Cardiac muscle cell (in vitro differentiated cells and primary cell): ENCODE measurements around the gene SIL1. TPM values are rescaled to one million over a fixed set of nuclear protein-coding genes. Genes with fewer than 3 reads are reported as not detected.

Experiments used
- DNase-seq, 2 donors: peaks; one replicate each; pipeline versions ENCODE4 v3.0.0 to v3.0.0-alpha.2; 2010 to 2017; ENCODE audit warnings: low read depth in 1 of 2, low spot score in 1 of 2
- H3K27ac ChIP-seq: fragments of 200-600 bp; sonication (generic); 2 replicates; pipeline ENCODE4 v1.5.1; 2016
- H3K27me3 ChIP-seq: fragments of 200-600 bp; sonication (generic); 2 replicates; pipeline ENCODE4 v1.6.0; 2016; ENCODE audit warnings: control low read depth
- H3K36me3 ChIP-seq: fragments of 200-600 bp; sonication (generic); 2 replicates; pipeline ENCODE4 v1.5.1; 2016; ENCODE audit warnings: control low read depth
- H3K4me1 ChIP-seq: fragments of 200-600 bp; sonication (generic); 2 replicates; pipeline ENCODE4 v1.8.1; 2017; ENCODE audit warnings: low read depth, mild to moderate bottlenecking, mixed run types
- H3K4me3 ChIP-seq: fragments of 200-600 bp; sonication (generic); 2 replicates; pipeline ENCODE4 v1.5.1; 2016; ENCODE audit warnings: mild to moderate bottlenecking
- H3K9me3 ChIP-seq: fragments of 200-600 bp; sonication (generic); 2 replicates; pipeline ENCODE4 v1.5.1; 2017; ENCODE audit warnings: low read depth, mild to moderate bottlenecking, control low read depth
- CTCF ChIP-seq: IDR thresholded peaks from 2 replicates; pipeline ENCODE4 v1.5.1; 2012; ENCODE audit warnings: low read depth, mild to moderate bottlenecking, low read length
- polyA plus RNA-seq: library from polyadenylated mRNA; unstranded; fragments of >200 nt; fragmentation: Nextera tagmentation; extraction: Ambion mirVana; gene quantifications from 2 replicates; pipeline ENCODE4 v1.2.1, GENCODE V29; 2016
- total RNA-seq: library from RNA; depleted of rRNA; stranded (reverse); fragments of >200 nt; gene quantifications from 2 replicates; pipeline ENCODE4 v1.2.3, GENCODE V29; 2016

Gene SIL1
- total and polyA plus RNA-seq, 2 experiments from 2014 or later = 40.5 to 49.8 TPM

GRCh38 chr5:138918686-138919085 lies 279.5 kb downstream of the SIL1 start:
- no peaks in the 10 kb centered on the region for H3K27me3 ChIP-seq
- H3K36me3 ChIP-seq = peaks cover 16% of the 10 kb centered on the region
- H3K27ac ChIP-seq = no peak overlapping the region
- no peaks in the 10 kb centered on the region for H3K9me3 ChIP-seq
- DNase-seq = no peak
- no peaks in the 10 kb centered on the region for H3K4me1 ChIP-seq
- no peak overlapping the region for H3K4me3 ChIP-seq
- TF ChIP-seq CTCF = no peak

- DNase-seq = no peak
- Histone ChIP-seq H3K27me3 (no peaks in the 10 kb centered on the region), H3K4me1 (no peaks in the 10 kb centered on the region), H3K4me3 (no peak overlapping the region), H3K9me3 (no peaks in the 10 kb centered on the region), H3K36me3 (peaks cover 16% of the 10 kb centered on the region), H3K27ac (no peak overlapping the region)
- no peak for TF ChIP-seq CTCF
Observed at GRCh38 chr5:138914338-138914737, 283.8 kb downstream of the SIL1 start.

- H3K36me3 ChIP-seq = peaks cover 12% of the 10 kb centered on the region
- no peak for TF ChIP-seq CTCF
Observed at GRCh38 chr5:138913773-138914172, 284.4 kb downstream of the SIL1 start.

GRCh38 chr5:138912093-138912492 lies 286.1 kb downstream of the SIL1 start:
- no peak for TF ChIP-seq CTCF

More at GRCh38 chr5:138913773-138914172, 284.4 kb downstream of the SIL1 start:
- DNase-seq = no peak
- H3K27ac ChIP-seq = no peak overlapping the region
- no peaks in the 10 kb centered on the region for H3K27me3 ChIP-seq
- no peaks in the 10 kb centered on the region for H3K9me3 ChIP-seq
- H3K4me1 ChIP-seq = no peaks in the 10 kb centered on the region
- H3K4me3 ChIP-seq = no peak overlapping the region

GRCh38 chr5:138911441-138911840 lies 286.7 kb downstream of the SIL1 start:
- TF ChIP-seq CTCF = no peak
- no peaks in the 10 kb centered on the region for H3K9me3 ChIP-seq
- H3K36me3 ChIP-seq = no peaks in the 10 kb centered on the region
- no peak overlapping the region for H3K27ac ChIP-seq
- H3K27me3 ChIP-seq = no peaks in the 10 kb centered on the region
- peak in 1 of 2 donors; percentile 60 for DNase-seq
- H3K4me3 ChIP-seq = no peak overlapping the region
- no peaks in the 10 kb centered on the region for H3K4me1 ChIP-seq

More at GRCh38 chr5:138912093-138912492, 286.1 kb downstream of the SIL1 start:
- H3K27me3 ChIP-seq = no peaks in the 10 kb centered on the region
- H3K36me3 ChIP-seq = no peaks in the 10 kb centered on the region
- DNase-seq = no peak
- H3K4me3 ChIP-seq = no peak overlapping the region
- H3K9me3 ChIP-seq = no peaks in the 10 kb centered on the region
- no peaks in the 10 kb centered on the region for H3K4me1 ChIP-seq
- no peak overlapping the region for H3K27ac ChIP-seq
